Stimulated activated CD8-positive, alpha-beta memory T cell treated with anti-CD3 and anti-CD28 coated beads, Interleukin-4, amount 100 ng/mL, for 48 hours (primary cell): ENCODE results near the gene SLC44A3.

ENCODE experiments used
- DNase-seq: peaks from one replicate; pipeline ENCODE4 v3.0.0-alpha.2; 2020

Gene SLC44A3

DNA sequence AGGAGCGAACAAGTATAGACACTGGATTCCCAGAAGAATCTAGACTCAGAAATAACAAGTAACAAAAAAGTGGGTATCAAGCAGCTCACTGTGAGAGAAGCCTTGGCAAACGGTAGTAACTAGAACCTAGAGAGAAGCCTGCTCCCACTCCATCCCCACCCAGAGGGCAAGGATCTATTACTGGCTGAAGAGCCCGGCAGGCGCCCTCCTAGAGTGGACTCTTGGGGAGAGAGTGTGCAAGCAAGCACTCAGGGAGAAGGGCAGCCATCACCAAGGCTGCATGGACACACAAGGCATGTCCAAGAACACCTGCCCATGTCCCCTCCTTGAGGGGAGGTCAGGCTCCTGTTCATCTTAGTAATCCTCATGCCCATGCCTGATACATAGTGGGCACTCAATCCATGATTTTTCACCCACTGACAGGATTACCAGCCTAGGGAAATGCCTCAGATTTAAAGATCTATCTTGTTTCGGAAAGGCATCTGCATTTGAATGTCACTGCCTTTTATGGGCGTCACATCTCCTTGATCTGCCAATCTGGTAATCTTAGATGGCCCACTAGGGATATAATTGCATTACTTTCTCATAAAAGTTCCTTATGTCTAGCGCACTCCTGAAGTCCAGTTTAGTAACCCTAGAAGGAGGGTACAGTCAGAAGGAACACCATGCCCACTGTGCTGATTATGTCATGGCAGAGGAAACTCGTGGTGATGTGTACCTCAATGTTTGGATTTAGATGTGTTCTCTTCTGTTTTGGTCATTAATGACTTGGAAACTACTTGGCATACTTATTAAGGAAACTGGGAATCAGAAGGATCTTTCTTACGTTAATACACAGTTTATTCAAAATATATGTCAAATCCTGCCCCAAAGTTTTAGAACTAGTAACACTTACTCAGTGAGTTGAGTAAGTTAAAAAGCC lies 92.4 kb downstream of the SLC44A3 start:
- no peak for DNase-seq

DNA sequence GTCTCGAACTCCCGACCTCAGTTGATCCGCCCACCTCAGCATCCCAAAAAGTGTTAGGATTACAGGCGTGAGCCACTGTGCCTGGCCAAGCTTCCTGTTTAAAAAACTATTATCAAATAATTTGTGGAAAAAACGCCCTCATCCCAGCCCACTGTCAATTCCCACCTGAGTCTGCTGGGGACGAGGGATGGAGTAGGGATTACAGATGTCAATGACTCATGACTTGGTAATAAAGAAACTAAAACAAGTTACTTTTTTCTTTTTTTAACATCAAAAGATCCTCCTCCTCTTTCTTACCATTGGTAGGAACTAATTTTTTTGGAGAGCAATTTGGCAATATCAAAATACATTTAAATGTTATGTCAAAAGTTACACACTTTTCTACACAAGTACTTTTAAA lies 97.1 kb downstream of the SLC44A3 start:
- DNase-seq, result no peak

DNA sequence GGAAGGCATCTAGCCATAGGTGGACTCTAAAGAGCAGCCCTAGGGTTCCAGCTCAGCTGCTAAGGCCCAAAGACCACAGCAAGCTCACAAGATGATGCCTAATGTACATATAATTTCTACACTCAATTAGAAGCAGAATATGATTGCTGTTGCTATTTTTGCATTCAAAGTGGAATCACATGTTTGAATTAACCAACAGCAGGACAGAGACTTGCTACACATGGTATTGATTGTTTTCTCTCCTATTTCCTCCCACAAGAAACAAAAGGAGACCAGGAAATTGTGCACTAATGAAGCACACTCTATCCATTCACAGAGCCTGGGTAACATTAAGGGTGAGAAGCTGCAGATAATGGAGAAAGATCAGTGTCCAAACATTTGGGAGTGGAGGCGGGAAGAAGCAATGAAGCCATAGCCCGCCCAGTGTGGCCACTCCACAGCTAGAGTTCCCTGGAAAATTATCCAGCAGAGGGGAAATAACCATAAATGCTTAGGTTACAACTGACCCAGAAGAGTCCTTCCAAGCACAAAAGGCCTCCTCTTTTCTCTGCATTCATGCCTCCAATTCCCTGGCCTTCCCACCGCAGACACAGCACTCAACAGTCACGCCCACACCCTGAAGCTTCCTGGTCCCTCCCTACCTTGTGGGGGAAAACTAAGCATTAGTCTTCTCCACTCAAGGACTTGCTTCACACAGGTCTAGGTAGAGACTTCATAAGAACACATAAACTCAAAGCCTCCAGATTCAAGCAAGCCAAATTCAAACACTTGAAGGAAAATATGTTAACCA lies 99.3 kb downstream of the SLC44A3 start:
- no peak for DNase-seq

DNA sequence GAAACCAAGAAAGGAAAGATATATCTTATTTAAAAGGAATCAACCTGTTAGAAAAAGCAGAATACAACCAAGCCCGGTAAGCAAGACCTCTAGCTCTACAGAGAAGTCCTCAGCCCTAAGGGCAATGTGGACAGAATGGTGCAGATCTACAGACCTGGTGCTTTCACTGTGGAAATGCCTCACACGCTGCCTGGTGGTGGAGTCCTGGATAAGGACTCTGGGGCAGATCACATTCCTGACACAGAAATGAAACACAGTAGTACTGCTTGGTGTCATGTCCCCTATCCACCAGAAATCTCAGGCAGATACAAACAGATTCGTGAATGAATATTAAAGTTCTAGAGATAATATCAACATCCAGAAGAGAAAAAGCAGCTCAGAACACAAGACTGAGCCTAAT lies 99.9 kb downstream of the SLC44A3 start:
- DNase-seq, result no peak

DNA sequence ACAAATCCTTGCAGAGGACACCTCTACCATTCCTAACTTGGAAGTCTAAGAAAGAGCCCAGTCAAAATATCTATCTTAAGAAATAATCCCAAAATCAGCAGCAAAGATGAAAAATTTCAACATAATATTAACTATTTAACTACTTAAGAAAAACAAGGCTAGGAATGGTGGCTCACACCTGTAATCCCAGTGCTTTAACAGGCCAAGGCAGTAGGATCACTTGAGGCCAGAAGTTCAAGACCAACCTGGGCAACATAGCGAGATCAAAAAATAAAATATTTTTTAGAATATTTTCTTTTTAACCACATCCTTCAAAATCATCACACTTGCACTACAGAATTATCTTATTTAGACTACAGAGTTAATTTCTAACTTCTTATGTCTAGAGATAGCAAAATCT lies 101.8 kb downstream of the SLC44A3 start:
- DNase-seq, result no peak

DNA sequence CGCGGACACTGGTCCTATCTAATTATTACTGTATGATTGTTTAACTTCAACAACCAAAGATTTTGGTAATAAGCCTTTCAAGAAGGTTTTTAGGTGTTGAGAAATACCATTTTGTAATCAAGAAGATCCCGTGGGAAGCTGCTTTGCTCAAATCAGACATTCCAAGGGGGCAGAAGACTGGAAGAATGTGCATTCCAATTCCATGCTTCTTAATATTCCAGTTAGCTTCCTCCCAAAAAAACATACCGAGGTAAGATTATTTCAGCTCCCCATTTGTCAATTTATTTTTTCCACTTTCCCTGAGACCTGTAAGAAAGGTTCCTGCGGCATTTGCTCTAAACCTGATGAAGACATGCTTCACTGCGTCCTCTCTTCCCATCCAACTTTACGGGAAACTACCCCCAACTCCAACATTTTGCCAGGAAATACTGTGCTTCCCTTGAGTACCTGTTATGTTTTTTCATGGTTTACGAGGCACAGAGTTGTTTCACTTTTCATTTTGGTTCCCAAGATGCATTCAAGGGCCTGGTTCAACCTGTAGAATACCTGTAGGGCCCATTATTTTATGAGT lies 102.7 kb downstream of the SLC44A3 start:
- no peak for DNase-seq

DNA sequence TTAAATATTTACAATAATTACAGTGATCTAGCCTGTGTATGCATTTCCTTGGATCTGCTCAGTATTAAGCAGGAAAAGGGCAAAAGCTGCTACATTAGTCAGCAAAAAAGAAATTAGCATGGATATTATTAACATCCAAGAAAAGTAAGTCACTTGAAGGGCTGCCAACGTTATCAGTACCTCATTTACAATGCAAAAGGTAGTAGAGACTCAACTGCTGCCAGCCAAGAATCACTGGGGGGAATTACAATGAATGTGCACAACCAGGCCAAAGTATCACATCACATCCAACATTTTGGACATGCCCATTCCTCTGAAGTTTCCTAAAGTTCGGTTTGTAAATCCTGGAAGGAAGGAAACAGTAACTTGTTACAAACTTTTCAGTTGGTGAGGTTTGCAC lies 104.8 kb downstream of the SLC44A3 start:
- no peak for DNase-seq

DNA sequence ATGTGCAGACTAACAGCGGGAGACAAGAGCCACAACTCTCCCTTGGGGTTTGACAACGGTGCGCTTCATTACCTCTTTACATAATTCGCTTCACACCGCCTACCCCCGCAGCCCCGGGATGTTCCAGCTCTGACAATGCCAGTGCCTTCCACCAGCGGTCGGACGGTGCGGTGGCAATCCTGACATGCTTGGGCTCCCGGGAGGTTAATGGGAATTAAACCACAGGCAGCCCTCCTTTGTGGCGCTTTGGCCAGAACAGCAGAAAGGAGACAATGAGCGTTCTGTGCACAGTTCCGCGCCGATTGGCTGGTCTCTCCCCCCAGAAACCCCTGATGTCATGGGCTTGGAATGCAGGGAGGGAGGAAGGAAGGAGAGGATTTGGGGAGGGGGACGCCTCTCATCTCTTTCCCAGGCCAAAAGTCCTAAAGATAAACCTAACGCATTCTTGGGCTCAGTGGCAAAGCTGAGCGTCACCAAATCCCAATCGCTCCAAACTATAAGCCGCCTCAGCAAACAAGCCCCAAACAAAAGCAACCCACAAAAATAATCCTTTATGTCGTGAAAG lies 105.5 kb downstream of the SLC44A3 start:
- DNase-seq, result peak; percentile 25

DNA sequence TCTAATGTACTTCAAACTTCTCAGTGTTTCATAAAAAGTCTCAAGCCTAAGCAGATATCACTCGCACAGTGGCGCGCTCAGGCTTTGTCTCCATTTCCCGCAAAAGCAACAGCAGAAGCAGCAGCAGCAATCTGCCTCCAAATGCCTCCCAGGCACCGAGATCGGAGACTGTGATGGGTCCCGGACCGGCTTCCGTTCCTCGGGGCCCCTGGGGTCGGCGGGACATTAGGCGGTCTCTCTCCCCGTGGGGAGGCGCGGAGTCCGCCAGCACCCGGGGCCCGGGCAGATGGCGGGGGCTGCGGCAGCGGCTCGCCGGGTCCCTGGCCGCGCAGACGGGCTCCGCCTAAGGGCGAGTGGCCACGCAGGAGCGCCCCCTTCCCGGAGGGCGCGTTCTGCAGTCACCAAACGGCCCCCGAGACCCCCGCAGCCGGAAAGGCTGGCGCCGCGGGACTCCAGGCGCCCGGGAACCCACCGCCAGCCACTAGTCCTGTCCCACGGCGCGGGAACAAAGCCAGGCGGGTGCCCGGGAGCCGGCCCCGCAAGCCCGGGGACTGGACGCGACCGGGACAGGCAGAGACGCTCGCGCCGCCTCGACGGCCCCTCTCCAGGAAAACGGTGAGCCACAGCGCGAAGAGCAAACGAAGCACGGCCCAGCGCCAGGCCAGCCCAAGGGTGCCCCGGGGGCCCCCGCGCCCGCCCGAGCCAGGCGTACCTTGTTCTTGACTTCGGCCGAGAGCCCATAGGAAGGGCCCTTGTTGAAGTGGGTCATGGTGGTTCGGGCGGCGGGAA lies 106.2 kb downstream of the SLC44A3 start:
- peak; percentile 42 for DNase-seq

DNA sequence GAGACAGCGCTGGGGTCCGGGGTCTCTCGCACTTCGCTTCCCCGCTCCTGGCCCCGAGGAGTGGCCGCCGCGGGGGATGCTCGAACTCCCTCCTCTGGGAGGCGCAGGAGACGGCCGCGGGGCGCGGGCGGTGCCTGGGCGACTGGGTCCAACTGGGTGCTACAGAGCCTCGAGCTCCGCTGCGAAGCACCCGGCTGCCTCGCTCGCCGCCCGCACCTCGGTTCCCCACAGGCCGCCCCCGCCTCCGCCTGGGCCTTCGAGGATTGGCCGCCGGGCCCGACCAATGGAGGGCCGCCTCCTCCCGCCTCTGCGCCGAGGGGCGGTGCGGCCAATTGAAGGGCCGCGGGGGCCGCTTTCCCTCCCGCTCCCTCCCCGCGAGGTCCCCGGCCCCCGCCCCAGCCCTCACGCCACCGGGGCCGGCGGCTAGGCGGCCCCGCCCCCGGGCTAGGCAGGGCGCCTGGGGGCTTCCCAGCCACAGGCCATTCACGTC lies 106.8 kb downstream of the SLC44A3 start, which contains the start of gene CNN3:
Gene CNN3, minus strand, starts transcription at position 196 of the 490 bp plus-strand sequence. CDS start 216 bp downstream, outside the sequence.
- DNase-seq, result peak; percentile 75

DNA sequence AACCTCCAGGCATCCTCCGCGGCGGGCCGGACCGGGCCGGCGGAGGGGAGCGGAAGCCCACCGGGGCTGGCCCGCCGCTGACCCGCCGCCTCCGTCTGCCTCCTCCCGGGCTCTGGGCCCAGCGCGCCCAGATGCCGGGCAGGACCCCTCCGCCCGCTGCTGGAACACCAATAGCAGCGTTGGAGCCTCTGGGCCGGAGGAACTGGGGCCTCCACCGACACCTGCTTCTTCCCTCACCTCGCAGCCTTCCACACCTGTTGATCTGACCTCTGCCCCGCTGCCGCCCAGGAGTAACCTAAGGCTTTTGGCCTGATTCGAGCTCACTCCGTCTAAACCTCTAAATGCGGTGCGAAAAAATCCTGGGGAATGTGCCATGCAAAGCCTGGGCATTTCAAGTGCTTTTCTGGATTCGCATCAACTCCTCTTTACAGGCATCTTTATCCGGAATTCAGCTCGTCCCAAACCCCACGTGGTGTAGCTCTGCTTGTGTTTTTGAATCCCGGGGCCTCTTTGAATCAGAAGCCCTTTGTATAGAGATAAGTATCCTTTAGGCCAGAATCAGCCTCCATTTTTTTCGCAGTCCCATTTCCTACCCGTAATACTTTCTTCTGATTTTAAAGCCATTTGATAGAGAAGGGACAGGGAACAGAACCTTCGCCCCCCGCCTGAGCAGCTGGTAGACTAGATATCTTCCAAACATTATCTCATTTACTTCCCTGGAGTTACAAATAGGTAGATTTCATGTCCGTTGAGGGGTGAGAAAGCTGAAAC lies 107.4 kb downstream of the SLC44A3 start:
- peak; percentile 26 for DNase-seq

DNA sequence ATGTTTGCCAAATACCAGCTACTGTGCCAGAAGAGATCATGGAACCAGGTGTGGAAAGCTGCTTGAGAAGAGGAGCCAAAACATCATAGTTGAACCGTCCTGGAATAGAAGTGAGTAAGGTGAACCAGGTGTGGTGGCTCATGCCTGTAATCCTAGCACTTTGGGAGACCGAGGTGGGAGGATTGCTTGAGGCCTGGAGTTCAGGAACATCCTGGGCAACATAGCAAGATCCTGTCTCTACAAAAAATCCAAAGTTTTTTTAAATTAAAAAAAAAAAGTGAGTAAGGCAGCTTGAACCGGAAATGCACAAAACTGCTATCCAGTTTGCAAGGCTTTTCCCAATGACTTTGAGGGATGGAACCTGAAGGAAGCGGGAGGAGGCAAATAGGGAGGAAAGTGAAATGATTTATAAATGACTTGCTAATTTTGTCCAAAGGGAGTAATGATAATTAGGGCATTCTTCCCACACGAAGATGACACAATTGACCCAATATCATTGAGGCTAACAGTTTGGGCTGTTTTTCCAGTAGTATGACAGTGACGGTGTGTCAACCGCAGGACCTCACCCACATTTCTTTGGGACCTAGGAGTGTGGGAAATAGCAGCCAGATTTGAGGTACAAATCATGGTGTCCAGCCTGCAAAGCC lies 108.3 kb downstream of the SLC44A3 start:
- no peak for DNase-seq

DNA sequence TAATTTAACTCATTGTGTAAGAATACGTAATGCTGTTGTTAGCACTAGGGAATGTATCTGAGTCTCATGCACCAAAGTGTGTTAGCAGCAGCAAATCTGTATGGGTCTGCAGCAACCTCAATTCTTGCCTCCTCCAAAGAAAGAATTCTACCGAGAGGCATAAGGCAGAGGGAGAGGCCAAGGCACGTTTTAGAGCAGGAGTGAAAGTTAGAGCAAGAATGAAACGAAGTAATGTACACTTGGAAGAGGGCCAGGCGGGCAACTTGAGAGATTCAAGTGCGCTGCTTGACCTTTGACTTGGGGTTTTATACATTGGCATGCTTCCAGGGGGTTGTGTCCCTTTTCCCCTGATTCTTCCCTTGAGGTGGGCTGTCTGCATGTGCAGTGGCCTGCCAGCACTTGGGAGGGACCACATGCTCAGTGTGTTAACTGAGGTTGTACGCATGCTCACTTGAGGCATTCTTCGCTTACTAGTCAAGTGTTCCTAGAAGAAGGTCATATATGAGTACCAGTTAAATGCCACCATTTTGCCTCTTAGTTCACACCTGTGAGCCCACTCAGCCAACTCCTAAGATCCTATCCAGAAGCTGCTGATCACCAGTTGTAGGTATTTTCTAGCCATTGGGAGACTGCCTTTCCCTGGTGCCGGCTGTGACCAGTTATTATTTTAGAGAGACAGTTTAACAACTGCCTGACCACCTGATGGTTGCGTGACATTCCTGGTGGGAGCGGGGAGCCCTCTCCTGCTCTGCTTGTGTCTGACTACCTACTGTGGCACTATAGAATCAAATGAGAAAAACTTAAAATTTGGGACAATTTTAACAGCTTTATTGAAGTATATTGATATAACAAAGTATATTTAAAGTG lies 109.4 kb downstream of the SLC44A3 start:
- DNase-seq, result no peak

DNA sequence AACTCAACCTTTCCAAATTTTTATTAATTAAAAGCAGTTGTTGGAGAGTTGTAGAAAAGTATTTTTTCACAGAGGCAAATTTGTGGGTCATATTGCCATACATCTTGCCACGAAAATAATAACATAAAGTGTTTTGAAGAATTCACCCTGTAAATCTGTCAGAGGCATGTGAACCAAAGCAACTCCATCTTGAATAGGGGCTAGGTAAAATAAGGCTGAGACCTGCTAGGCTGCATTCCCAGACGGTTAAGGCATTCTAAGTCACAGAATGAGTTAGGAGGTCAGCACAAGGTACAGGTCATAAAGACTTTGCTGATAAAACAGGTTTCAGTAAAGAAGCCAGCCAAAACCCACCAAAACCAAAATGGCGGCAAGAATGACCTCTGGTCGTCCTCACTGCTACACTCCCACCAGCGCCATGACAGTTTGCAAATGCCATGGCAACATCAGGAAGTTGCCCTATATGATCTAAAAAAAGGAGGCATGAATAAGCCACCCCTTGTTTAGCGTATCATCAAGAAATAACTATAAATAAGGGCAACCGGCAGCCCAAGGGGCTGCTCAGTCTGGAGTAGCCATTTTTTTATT lies 111.2 kb downstream of the SLC44A3 start:
- no peak for DNase-seq

DNA sequence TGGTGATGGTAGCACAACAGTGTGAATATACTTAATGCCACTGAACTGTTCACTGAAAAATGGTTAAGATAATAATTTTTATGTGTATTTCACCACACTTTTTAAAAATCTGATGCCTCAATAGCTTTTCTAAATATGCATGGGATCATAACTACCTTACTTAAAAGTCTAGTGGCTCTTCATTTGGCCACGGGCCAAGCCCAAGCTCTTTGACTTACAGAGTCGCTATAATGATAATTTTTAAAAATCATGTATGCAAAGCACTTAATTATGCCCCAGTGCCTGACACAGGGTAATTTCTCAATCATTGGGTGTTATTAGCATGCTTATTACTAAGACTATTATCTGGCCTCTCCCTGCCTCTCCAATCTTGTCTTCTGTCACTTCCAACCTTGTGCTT lies 114.4 kb downstream of the SLC44A3 start:
- DNase-seq, result no peak

DNA sequence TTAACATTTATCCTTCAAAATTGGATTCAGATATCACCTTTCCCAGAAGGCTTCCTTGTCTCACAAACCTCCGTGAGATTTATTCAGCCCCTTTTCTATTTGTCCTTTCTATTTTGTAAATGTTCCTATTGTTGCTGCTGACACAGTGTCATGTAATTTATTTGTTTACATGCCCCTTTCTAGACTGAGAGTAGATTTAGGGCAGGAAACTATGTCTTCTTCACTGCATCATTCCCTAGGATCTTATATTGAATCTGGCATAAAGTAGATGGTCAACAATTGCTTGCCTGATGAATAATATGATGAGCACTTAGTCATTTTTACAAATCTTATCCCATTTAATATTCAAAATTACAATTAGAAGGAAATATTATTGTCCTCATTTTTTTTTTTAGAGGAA lies 114.9 kb downstream of the SLC44A3 start:
- no peak for DNase-seq

DNA sequence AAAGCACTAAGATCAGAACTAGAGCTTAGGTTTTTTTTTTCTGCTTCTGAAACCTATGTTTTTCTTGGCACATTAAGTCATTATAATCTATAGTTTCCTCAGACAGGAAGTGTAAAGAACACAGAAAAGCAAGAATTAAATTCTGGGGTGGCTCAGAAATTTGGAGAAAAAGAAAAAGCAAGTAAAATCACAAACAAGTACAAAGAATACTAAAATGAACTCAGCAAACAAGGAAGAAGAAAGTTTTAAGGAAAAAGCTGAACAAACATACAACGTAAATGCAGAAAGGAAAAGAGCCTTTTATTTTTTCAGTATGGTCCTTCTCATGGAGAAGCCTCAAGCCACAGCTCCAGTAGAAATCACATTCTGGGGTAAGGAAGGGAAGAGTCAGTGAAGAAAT lies 115.3 kb downstream of the SLC44A3 start:
- DNase-seq, result no peak

DNA sequence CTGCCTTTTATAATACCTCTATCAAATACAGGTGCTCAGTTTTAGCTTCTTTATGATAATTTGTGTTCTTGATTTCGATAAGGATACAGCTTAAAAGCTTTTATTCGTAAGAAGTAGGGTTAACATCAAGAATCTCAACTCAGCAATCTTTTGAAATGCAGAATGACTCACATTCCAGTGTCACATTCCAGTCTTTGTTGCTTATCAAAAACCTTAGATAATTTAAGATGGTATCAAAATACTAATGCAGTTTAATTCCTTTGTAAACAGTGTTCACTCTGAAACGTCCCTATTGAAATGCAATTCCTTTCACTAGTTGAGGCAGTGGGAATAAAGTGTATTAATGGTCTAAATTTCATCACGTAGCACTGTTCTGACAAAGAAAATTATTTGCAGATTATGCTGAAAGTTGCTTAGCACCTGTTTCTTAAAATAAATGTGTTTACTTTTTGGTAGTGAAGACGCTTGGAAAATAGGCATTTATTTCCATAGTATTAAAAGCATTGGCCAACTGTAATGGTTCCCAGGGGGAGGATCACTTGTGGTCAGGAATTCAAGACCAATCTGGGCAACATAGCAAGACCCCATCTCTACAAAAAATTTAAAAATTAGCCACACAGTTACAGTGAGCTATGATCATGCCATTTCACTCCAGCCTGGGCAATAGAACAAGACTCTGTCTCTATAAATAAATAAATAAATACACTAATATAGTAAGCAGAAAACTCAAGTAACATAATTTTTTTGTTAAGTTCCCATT lies 116.9 kb downstream of the SLC44A3 start:
- DNase-seq, result no peak

DNA sequence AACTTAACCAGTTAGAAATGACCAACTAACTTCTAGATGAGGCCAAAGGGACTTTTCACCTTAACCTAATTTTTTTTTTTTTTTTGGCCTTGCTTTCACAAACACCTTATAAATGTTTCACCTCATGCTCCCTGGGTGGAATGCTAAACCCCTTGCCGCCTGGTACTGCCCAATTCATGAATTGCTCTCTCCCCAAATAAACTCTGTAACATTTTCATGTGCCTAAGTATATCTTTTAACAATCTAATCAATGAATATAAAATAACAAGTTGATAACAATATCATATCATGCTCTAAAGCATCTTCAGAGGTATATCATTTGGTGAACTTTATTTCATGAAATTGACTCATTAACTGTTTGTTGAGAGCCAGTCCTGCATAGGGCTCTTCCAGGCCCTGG lies 117.7 kb downstream of the SLC44A3 start:
- no peak for DNase-seq
